DND-41 (cell line): ENCODE data around the gene MUC2.

Source experiments
- CTCF ChIP-seq: IDR thresholded peaks from 2 replicates; pipeline ENCODE4 v1.5.1; 2012; ENCODE audit warnings: borderline replicate concordance, low read length, moderate library complexity, mild to moderate bottlenecking; ENCODE audit not compliant: poor library complexity, severe bottlenecking; ENCODE audit errors: extremely low read depth
- EZH2 ChIP-seq: IDR thresholded peaks from 3 replicates; pipeline ENCODE4 v1.6.1; 2012; ENCODE audit warnings: borderline replicate concordance, low read depth, mild to moderate bottlenecking, moderate library complexity, low read length, inconsistent platforms; ENCODE audit not compliant: severe bottlenecking

GRCh38 chr11:1121331-1121812, 46.7 kb downstream of the MUC2 start:
- TF ChIP-seq CTCF (no peak), EZH2 (no peak)
